Cardiac fibroblast (primary cell): ENCODE data around the gene TPX2.

ENCODE experiments used
- DNase-seq, 2 donors: peaks; one replicate each; pipeline versions ENCODE4 v3.0.0 to v3.0.0-alpha.2; 2010; ENCODE audit warnings: low read depth in 2 of 2
- H3K4me3 ChIP-seq, 2 donors: replicated peaks in 1 of 2; 1 replicate in 1 of 2; 2 replicates in 1 of 2; pipeline ENCODE4 v1.5.1; 2011; ENCODE audit warnings: low read depth in 2 of 2, low read length in 2 of 2, mild to moderate bottlenecking in 2 of 2, moderate library complexity in 1 of 2
- CTCF ChIP-seq: IDR thresholded peaks from one replicate; pipeline ENCODE4 v1.5.1; 2011; ENCODE audit warnings: low read depth, mild to moderate bottlenecking, low read length, inconsistent platforms

Gene TPX2

DNA sequence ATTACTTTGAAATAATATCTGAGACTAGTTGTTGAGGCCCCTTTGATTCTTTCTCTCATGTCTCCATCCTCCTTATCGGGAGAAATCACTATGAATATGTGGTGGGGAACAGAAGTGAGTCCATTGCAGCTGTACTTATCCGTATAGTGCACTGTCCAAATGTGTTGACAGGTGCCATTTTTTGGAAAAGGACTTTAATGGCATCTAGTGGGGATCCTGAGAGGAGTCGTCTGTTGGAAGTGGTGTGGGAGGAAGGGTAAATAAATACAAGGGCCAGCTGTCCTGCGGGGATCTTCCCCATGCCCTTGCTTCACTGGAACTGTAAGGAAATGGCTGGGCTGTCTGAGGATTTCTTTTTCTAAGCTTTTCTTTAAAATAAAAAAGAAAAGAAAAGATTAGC lies 19.4 kb downstream of the TPX2 start:
- no peak for TF ChIP-seq CTCF
- H3K4me3 ChIP-seq = no peak overlapping the region
- DNase-seq = no peak

- no peak for DNase-seq
Observed at GRCh38 chr20:31758991-31759390, 19.9 kb downstream of the TPX2 start.

DNA sequence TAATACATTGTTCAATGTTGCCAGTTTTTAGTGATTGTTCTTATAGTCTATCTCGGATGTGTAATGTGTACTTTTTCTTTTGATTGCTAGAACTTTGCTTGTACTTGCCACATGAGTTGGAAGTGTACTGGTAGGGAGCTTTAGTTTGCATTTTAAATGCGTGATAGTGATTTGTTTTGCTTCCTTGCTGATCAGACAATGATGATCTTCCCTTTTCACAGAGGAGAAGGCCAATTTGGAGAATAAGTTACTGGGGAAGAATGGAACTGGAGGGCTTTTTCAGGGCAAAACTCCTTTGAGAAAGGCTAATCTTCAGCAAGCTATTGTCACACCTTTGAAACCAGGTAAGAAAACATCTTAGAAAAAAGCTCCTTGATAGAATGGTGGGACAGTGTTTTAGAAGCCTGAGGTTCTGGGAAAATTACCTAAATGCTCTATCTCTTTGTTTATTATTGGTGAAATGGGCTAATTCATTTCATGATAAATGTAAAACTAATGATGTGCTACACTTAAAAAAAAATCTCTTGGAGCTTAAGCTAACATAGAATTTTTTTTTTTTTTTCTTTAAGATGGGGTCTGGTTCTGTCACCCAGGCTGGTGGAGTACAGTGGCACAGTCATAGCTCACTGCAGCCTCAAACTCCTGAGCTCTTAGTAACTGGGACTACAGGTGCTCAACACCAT lies 20.9 kb downstream of the TPX2 start:
- no peak for TF ChIP-seq CTCF
- no peak for DNase-seq
- H3K4me3 ChIP-seq = no peak overlapping the region

More at GRCh38 chr20:31758991-31759390, 19.9 kb downstream of the TPX2 start:
- no peak for TF ChIP-seq CTCF
- no peak overlapping the region for H3K4me3 ChIP-seq

GRCh38 chr20:31760519-31761240 lies 21.6 kb downstream of the TPX2 start:
- no peak overlapping the region for H3K4me3 ChIP-seq
- TF ChIP-seq CTCF = no peak
- DNase-seq = peak; percentile 62 to 77

GRCh38 chr20:31764641-31765305 lies 25.7 kb downstream of the TPX2 start:
- TF ChIP-seq CTCF = no peak
- H3K4me3 ChIP-seq = no peak overlapping the region
- peak; percentile 61 to 77 for DNase-seq

DNA sequence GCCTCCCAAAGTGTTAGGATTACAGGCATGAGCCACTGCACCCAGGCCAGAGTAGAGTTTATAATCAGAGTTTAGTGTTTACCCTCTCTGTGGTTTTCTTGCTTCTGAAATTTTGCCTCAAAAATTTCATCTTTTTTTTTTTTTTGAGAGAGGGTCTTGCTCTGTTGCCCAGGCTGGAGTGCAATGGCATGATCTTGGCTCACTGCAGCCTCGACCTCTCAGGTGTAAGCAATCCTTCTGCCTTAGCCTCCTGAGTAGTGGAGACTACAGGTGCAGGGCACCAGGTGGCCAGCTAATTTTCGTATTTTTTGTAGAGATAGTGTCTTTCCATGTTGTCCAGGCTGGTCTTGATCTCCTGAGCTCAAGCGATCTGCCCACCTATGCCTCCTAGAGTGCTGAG lies 28.7 kb downstream of the TPX2 start:
- DNase-seq = no peak
- TF ChIP-seq CTCF = no peak
- no peak overlapping the region for H3K4me3 ChIP-seq
